GM12878 (cell line): ENCODE measurements around the gene INAFM1. TPM values are rescaled to one million over a fixed set of nuclear protein-coding genes. Genes with fewer than 3 reads are reported as not detected.
A peak's percentile ranks its signal among the peaks of the same experiment; 100 is the strongest.

Source experiments
- ATAC-seq: fragments of 200-7000 bp; cut with Tn5 transposase; 3 replicates; pipeline ENCODE4 v1.9.1; 2020; ENCODE audit warnings: mild to moderate bottlenecking, moderate library complexity
- BruUV-seq: library from RNA; stranded (reverse); fragments of 400-500 nt; replicated peaks from 2 replicates; lab custom pipeline; 2021; lab: Mats Ljungman, UMichigan
- CTCF ChIA-PET: fragments of 300-600 bp; sonication (Branson Sonifier 250); formaldehyde crosslinking; extraction: SDS; loops from one replicate; lab custom pipeline; 2021; ENCODE audit warnings: inconsistent platforms; lab: Yijun Ruan, JAX
- POLR2A ChIA-PET: fragments of 350-600 bp; formaldehyde crosslinking; extraction: SDS; loops from one replicate; lab custom pipeline; 2021; ENCODE audit warnings: inconsistent platforms; lab: Charles Lee
- RAD21 ChIA-PET: fragments of 300-600 bp; sonication (Branson Sonifier 250); formaldehyde crosslinking; loops from one replicate; lab custom pipeline; 2023; ENCODE audit warnings: antibody characterized with exemption; ENCODE audit not compliant: unreplicated experiment; lab: Charles Lee
- SMC1A ChIA-PET: fragments of 300-600 bp; sonication (Branson Sonifier 250); formaldehyde crosslinking; loops from one replicate; lab custom pipeline; 2023; ENCODE audit not compliant: unreplicated experiment, uncharacterized antibody; lab: Charles Lee
- DNase-seq: peaks from one replicate; pipeline ENCODE4 v3.0.0-alpha.2; 2011; ENCODE audit warnings: low read depth, low spot score
- FAIRE-seq: peaks from 3 replicates; lab custom pipeline; 2011; peaks lifted over from hg19 to GRCh38; lab: Jason Lieb, UNC
- H2AFZ ChIP-seq: 2 replicates; pipeline ENCODE4 v1.6.0; 2011; ENCODE audit warnings: low read depth, low read length, control low read depth; ENCODE audit not compliant: control insufficient read depth
- H3K27ac ChIP-seq: 2 replicates; pipeline ENCODE4 v1.5.1; 2011; ENCODE audit warnings: control low read depth; ENCODE audit not compliant: control insufficient read depth, insufficient read depth
- H3K27me3 ChIP-seq, 2 experiments: replicated peaks in 1 of 2; 2 replicates each; pipeline versions ENCODE4 v1.6.0 to v1.6.1; 2011; ENCODE audit warnings: low read length in 1 of 2; ENCODE audit not compliant: control insufficient read depth in 2 of 2, insufficient read depth in 2 of 2
- H3K36me3 ChIP-seq, 2 experiments: 2 replicates each; pipeline ENCODE4 v1.5.1; 2011; ENCODE audit warnings: low read length in 1 of 2; ENCODE audit not compliant: control insufficient read depth in 2 of 2, insufficient read depth in 2 of 2
- H3K4me1 ChIP-seq: 2 replicates; pipeline ENCODE4 v1.6.1; 2011; ENCODE audit warnings: mild to moderate bottlenecking, low read length, moderate library complexity, mixed read lengths; ENCODE audit not compliant: control insufficient read depth, insufficient read depth
- H3K4me2 ChIP-seq: 2 replicates; pipeline ENCODE4 v1.6.0; 2011; ENCODE audit warnings: control low read depth; ENCODE audit not compliant: control insufficient read depth, insufficient read depth
- H3K4me3 ChIP-seq: fragments of 200-600 bp; sonication (generic); 2 replicates; pipeline ENCODE4 v1.5.1; 2016
- H3K79me2 ChIP-seq: 2 replicates; pipeline ENCODE4 v1.6.0; 2011; ENCODE audit warnings: low read length; ENCODE audit not compliant: control insufficient read depth, insufficient read depth
- H3K9ac ChIP-seq: 2 replicates; pipeline ENCODE4 v1.8.0; 2011; ENCODE audit warnings: low read length, control low read depth, mixed read lengths; ENCODE audit not compliant: control insufficient read depth, insufficient read depth
- H3K9me3 ChIP-seq: replicated peaks from 3 replicates; pipeline ENCODE4 v1.5.1; 2011; ENCODE audit warnings: mild to moderate bottlenecking, low read length; ENCODE audit not compliant: control insufficient read depth, insufficient read depth
- H4K20me1 ChIP-seq: 2 replicates; pipeline ENCODE4 v1.6.0; 2011; ENCODE audit not compliant: control insufficient read depth, insufficient read depth
- CBX3 ChIP-seq: fragments of 200-600 bp; sonication (generic); IDR thresholded peaks from 2 replicates; pipeline ENCODE4 v1.6.1; 2016; ENCODE audit warnings: low read depth, borderline replicate concordance
- CEBPB ChIP-seq, 2 experiments: fragments of 150-350 bp in 1 of 2; IDR thresholded peaks; 2 replicates each; pipeline ENCODE4 v1.6.1; 2012 to 2014; ENCODE audit warnings: low read depth in 2 of 2, low read length in 2 of 2, borderline replicate concordance in 1 of 2, inconsistent platforms in 1 of 2
- ETV6 ChIP-seq, 2 experiments: fragments of 450-650 bp in 1 of 2; IDR thresholded peaks in 1 of 2; conservative IDR thresholded peaks in 1 of 2; 2 replicates each; pipeline ENCODE4 v1.6.1; 2014; ENCODE audit warnings: antibody characterized with exemption in 1 of 2, borderline replicate concordance in 1 of 2, low read depth in 1 of 2, mild to moderate bottlenecking in 1 of 2, moderate library complexity in 1 of 2
- EZH2 ChIP-seq: IDR thresholded peaks from 2 replicates; pipeline ENCODE4 v1.6.1; 2012; ENCODE audit warnings: low read depth, mild to moderate bottlenecking, control low read depth, inconsistent platforms, low read length, borderline replicate concordance; ENCODE audit not compliant: control insufficient read depth
- FOXM1 ChIP-seq: IDR thresholded peaks from 2 replicates; pipeline ENCODE4 v1.6.1; 2012; ENCODE audit warnings: low read depth, mild to moderate bottlenecking, inconsistent platforms, low read length, moderate library complexity
- HDGF ChIP-seq: fragments of 450-650 bp; IDR thresholded peaks from 2 replicates; pipeline ENCODE4 v1.6.1; 2016; ENCODE audit warnings: antibody characterized with exemption
- IKZF1 ChIP-seq: fragments of 450-650 bp; conservative IDR thresholded peaks from 2 replicates; pipeline ENCODE4 v1.6.1; 2017; ENCODE audit warnings: antibody characterized with exemption, mild to moderate bottlenecking
- KDM1A ChIP-seq: fragments of 200-600 bp; sonication (generic); IDR thresholded peaks from 2 replicates; pipeline ENCODE4 v1.6.1; 2016; ENCODE audit warnings: borderline replicate concordance
- MYB ChIP-seq: fragments of 150-350 bp; IDR thresholded peaks from 2 replicates; pipeline ENCODE4 v1.6.1; 2014; ENCODE audit warnings: mild to moderate bottlenecking, low read depth, low read length, borderline replicate concordance
- RAD51 ChIP-seq: fragments of 450-650 bp; IDR thresholded peaks from 2 replicates; pipeline ENCODE4 v1.6.1; 2016; ENCODE audit warnings: moderate library complexity, mild to moderate bottlenecking, inconsistent platforms
- SREBF2 ChIP-seq: IDR thresholded peaks from 2 replicates; pipeline ENCODE4 v1.6.1; 2012; ENCODE audit warnings: mild to moderate bottlenecking, low read length
- TCF12 ChIP-seq: IDR thresholded peaks from 2 replicates; pipeline ENCODE4 v1.6.1; 2011; ENCODE audit warnings: low read depth, mild to moderate bottlenecking, low read length
- ZBTB40 ChIP-seq: fragments of 450-650 bp; IDR thresholded peaks from 2 replicates; pipeline ENCODE4 v1.6.1; 2016; ENCODE audit warnings: mild to moderate bottlenecking, moderate library complexity, borderline replicate concordance
- WGBS: methylation state at CpG from one replicate; pipeline ENCODE4 v1.1.6; 2016; ENCODE audit warnings: low lambda C conversion rate; ENCODE audit not compliant: insufficient replicate concordance, insufficient coverage; ENCODE audit errors: missing lambda C conversion rate; 5-methylcytosine and 5-hydroxymethylcytosine counted together
- in situ Hi-C: fragments of 300-500 bp; cut with MboI; formaldehyde crosslinking; loops from 9 replicates; pipeline ENCODE4 v1.14.3; 2018; ENCODE audit warnings: mixed read lengths
- intact Hi-C: fragments of 100-400 bp; cut with micrococcal nuclease; formaldehyde crosslinking; loops from one replicate; pipeline ENCODE4 v1.14.2; 2022; ENCODE audit not compliant: unreplicated experiment
- polyA plus RNA-seq, 11 experiments: library from polyadenylated mRNA; depleted of rRNA in 4 of 11; unstranded in 6 of 11; stranded (reverse) in 5 of 11; fragments of >200 nt; fragmentation: Nextera tagmentation in 4 of 11; fragmentation: Illumina TruSeq in 1 of 11; extraction: Ambion mirVana in 4 of 11; extraction: Trizol in 1 of 11; gene quantifications; 1 replicate in 1 of 11; 2 replicates in 10 of 11; pipeline versions ENCODE4 v1.2.1 to v1.2.3, GENCODE V29; 2011 to 2016; ENCODE audit warnings: inconsistent platforms in 2 of 11, missing spikeins in 2 of 11, low read depth in 1 of 11
- total RNA-seq, 4 experiments: library from RNA; depleted of rRNA in 3 of 4; stranded (reverse); fragments of >200 nt in 3 of 4; fragmentation: Illumina TruSeq in 1 of 4; extraction: Trizol in 1 of 4; gene quantifications; 2 replicates each; pipeline versions ENCODE4 v1.2.1 to v1.2.3, GENCODE V29; 2013 to 2021
- TF ChIP-seq, protein P1 (sequence below): IDR thresholded peaks from 2 replicates; pipeline ENCODE4 v1.6.1; 2011; ENCODE audit warnings: borderline replicate concordance, low read depth, mild to moderate bottlenecking, moderate library complexity, low read length; ENCODE audit not compliant: insufficient read depth, poor library complexity, severe bottlenecking
- TF ChIP-seq, protein P2 (sequence below): IDR thresholded peaks from 2 replicates; pipeline ENCODE4 v1.6.1; 2011; ENCODE audit warnings: borderline replicate concordance, low read depth, mild to moderate bottlenecking, moderate library complexity, mixed read lengths, low read length; ENCODE audit not compliant: insufficient read depth; ENCODE audit errors: extremely low read length

INAFM1 gene
- total and polyA plus RNA-seq, 10 of the 15 experiments (the other 5 are each of a cell fraction or from before 2014, with no cell fraction given) = 0.57 to 6.8 (median 1.1) TPM; not detected in 1

GRCh38 chr19:47227352-47228167, 47.1 kb upstream of the INAFM1 start:
- Histone ChIP-seq H3K9me3 (no peaks in the 10 kb centered on the region), H3K27ac (peak overlapping the region; percentile 78), H4K20me1 (no peaks in the 10 kb centered on the region), H2AFZ (peak overlapping the region; percentile 60), H3K79me2 (peaks cover 28% of the 10 kb centered on the region), H3K4me2 (peak overlapping the region; percentile 57), H3K4me3 (peak overlapping the region; percentile 91), H3K27me3 (no peaks in the 10 kb centered on the region), H3K9ac (peak overlapping the region; percentile 91), H3K36me3 (peaks cover 0 to 6% of the 10 kb centered on the region in 2 experiments; a peak in 2 of 4 replicates), H3K4me1 (peaks cover 48% of the 10 kb centered on the region)
- peak; percentile 69 for DNase-seq
- peak; percentile 46 for ATAC-seq
- in situ Hi-C loops = no loop called here
- ChIA-PET SMC1A (interaction anchor here (1.9 to 5.0 kb wide), 3 partner anchors 17 to 114 kb away, joined by 3 to 46 read pairs (median 17); partner anchors contain the start of gene ZC3H4), CTCF (interaction anchor here (4.7 to 6.1 kb wide), 2 partner anchors 17 kb away, joined by 50 to 55 read pairs; no protein-coding TSS in a partner anchor), RAD21 (interaction anchor here (1.0 to 2.6 kb wide), 6 partner anchors 16 to 47 kb away, joined by 3 to 37 read pairs (median 6); partner anchors contain the start of gene CCDC9), POLR2A (interaction anchor here (0.6 to 3.5 kb wide), 9 partner anchors 16 to 355 kb away, joined by 3 to 36 read pairs (median 4); partner anchors contain the start of genes CCDC9, SAE1 and ZC3H4)
- no TSS peak for BruUV-seq
- FAIRE-seq = peak; percentile 61
- WGBS = 2% methylated on average over 24 of the region's 27 CpGs
- intact Hi-C loops = loop anchor here (1.0 kb wide), 1 partner anchor 17 kb away; no protein-coding TSS in a partner anchor
- no peak for TF ChIP-seq ZBTB40
- no peak for TF ChIP-seq CBX3
- TF ChIP-seq CEBPB (IDR thresholded peaks at IDR 0.05; ENCODE audit: borderline replicate concordance in 1 of 2, low read depth in 2 of 2, low read length in 2 of 2) = peak in 1 of 2 experiments; percentile 49; a peak in 1 of 4 replicates
- TF ChIP-seq KDM1A = no peak
- no peak for TF ChIP-seq ETV6 (conservative IDR thresholded peaks at IDR 0.05 in 1 of 2, IDR thresholded peaks at IDR 0.05 in 1 of 2; ENCODE audit: borderline replicate concordance in 1 of 2, low read depth in 1 of 2)
- TF ChIP-seq TCF12 = peak; percentile 26; the same call in 1 of the 2 replicates
- TF ChIP-seq FOXM1 = no peak
- TF ChIP-seq, protein P1, sequence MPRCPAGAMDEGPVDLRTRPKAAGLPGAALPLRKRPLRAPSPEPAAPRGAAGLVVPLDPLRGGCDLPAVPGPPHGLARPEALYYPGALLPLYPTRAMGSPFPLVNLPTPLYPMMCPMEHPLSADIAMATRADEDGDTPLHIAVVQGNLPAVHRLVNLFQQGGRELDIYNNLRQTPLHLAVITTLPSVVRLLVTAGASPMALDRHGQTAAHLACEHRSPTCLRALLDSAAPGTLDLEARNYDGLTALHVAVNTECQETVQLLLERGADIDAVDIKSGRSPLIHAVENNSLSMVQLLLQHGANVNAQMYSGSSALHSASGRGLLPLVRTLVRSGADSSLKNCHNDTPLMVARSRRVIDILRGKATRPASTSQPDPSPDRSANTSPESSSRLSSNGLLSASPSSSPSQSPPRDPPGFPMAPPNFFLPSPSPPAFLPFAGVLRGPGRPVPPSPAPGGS = no peak
- TF ChIP-seq EZH2 = no peak
- TF ChIP-seq RAD51 = no peak
- peak; percentile 94 for TF ChIP-seq IKZF1
- no peak for TF ChIP-seq MYB
- no peak for TF ChIP-seq SREBF2
- TF ChIP-seq, protein P2, sequence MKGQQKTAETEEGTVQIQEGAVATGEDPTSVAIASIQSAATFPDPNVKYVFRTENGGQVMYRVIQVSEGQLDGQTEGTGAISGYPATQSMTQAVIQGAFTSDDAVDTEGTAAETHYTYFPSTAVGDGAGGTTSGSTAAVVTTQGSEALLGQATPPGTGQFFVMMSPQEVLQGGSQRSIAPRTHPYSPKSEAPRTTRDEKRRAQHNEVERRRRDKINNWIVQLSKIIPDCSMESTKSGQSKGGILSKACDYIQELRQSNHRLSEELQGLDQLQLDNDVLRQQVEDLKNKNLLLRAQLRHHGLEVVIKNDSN = no peak
- peak; percentile 66; the same call in 1 of the 2 replicates for TF ChIP-seq HDGF
